Large intestine (tissue), 3 donors: Measurements from ENCODE around the gene TNFRSF18. TPM values are rescaled to one million over a fixed set of nuclear protein-coding genes. Genes with fewer than 3 reads are reported as not detected.

Experiments used
- DNase-seq, 2 donors: peaks; one replicate each; pipeline versions ENCODE4 v3.0.0 to v3.0.0-alpha.2; 2013
- H3K27ac ChIP-seq: one replicate; pipeline ENCODE4 v1.5.1; 2013; ENCODE audit warnings: low read length
- H3K27me3 ChIP-seq: 2 replicates; pipeline ENCODE4 v1.6.1; 2013; ENCODE audit warnings: low read length; ENCODE audit not compliant: control insufficient read depth, insufficient read depth
- H3K36me3 ChIP-seq: 2 replicates; pipeline ENCODE4 v1.6.1; 2013; ENCODE audit warnings: low read length; ENCODE audit not compliant: control insufficient read depth, insufficient read depth
- H3K4me1 ChIP-seq: one replicate; pipeline ENCODE4 v1.6.1; 2013; ENCODE audit warnings: low read length; ENCODE audit not compliant: control insufficient read depth, insufficient read depth
- H3K4me3 ChIP-seq: one replicate; pipeline ENCODE4 v1.5.1; 2013; ENCODE audit warnings: low read length
- H3K9me3 ChIP-seq: one replicate; pipeline ENCODE4 v1.6.1; 2013; ENCODE audit warnings: mild to moderate bottlenecking, low read depth, low read length, moderate library complexity; ENCODE audit not compliant: control insufficient read depth
- WGBS: methylation state at CpG from one replicate; pipeline ENCODE4 v1.1.5; 2013; ENCODE audit warnings: low lambda C conversion rate; ENCODE audit not compliant: insufficient coverage; 5-methylcytosine and 5-hydroxymethylcytosine counted together
- polyA plus RNA-seq: library from polyadenylated mRNA; unstranded; fragments of 120-200 nt; gene quantifications from one replicate; pipeline ENCODE4 v1.2.1, GENCODE V29; 2013

TNFRSF18 gene
- polyA plus RNA-seq, 1 donor = 0.49 TPM

DNA sequence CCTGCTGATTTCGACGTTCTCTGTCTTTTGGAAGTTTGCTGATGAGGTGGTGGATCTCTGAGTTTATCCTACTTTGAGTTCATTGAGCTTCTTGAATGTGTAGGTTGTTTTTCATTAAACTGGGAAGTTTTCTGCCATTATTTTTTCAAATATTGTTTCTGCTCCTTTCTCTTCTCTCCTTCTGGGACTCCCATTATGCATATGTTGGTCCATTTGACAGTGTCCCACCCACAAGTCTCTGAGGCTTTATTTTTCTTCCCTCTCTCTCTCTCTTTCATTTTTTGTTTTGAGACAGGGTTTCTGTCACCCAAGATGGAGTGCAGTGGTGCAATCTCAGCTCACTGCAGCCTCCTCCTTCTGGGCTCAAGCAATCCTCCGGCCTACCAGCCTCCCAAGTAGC, 11.7 kb downstream of the TNFRSF18 start:
- H3K27me3 ChIP-seq = peaks cover 10% of the 10 kb centered on the region
- no CpG with 5 or more reads among the region's 3 CpGs for WGBS
- no peaks in the 10 kb centered on the region for H3K36me3 ChIP-seq
- H3K9me3 ChIP-seq = no peaks in the 10 kb centered on the region
- H3K27ac ChIP-seq = no peak overlapping the region
- H3K4me3 ChIP-seq = no peak overlapping the region
- DNase-seq = no peak
- no peaks in the 10 kb centered on the region for H3K4me1 ChIP-seq

DNA sequence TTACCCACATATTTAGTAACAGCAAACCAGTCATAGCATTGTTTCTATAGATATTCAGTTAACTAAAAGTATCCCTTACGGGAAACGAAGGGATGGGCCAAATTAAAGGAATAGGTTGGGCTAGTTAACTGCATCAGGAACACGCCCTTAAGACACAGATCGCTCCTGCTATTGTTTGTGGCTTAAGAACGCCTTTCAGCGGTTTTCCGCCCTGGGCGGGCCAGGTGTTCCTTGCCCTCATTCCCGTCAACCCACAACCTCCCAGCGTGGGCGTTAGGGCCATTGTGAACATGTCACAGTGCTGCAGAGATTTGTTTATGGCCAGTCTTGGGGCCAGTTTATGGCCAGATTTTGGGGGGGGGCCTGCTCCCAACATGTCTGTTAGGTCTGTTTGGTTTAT, 14.7 kb downstream of the TNFRSF18 start:
- no peak overlapping the region for H3K4me3 ChIP-seq
- no peaks in the 10 kb centered on the region for H3K27me3 ChIP-seq
- no peaks in the 10 kb centered on the region for H3K36me3 ChIP-seq
- no peak for DNase-seq
- H3K27ac ChIP-seq = no peak overlapping the region
- no peaks in the 10 kb centered on the region for H3K9me3 ChIP-seq
- WGBS = no CpG with 5 or more reads among the region's 11 CpGs
- no peaks in the 10 kb centered on the region for H3K4me1 ChIP-seq

DNA sequence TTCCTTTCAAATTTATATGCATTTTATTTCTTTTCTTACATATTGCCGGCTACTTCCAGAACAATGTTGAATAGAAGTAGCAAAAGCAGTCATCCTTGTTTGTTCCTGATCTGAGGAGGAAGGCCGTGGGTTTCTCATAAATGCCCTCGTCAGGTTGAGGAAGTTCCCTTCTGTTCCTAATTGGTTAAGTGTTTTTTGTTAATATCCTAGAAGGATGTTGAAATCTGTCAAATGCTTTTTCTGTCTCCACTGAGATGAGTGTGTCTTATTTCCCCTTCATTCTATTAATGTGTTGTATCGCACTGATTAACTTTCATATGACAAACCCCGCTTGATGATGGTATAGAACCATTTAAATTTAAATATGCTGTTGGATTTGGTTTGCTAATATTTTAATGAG, 17.3 kb downstream of the TNFRSF18 start:
- no peaks in the 10 kb centered on the region for H3K4me1 ChIP-seq
- H3K9me3 ChIP-seq = peaks cover 4% of the 10 kb centered on the region
- H3K4me3 ChIP-seq = no peak overlapping the region
- no peaks in the 10 kb centered on the region for H3K27me3 ChIP-seq
- H3K36me3 ChIP-seq = no peaks in the 10 kb centered on the region
- 87% methylated on average over 3 of the region's 5 CpGs for WGBS
- no peak for DNase-seq
- H3K27ac ChIP-seq = no peak overlapping the region

DNA sequence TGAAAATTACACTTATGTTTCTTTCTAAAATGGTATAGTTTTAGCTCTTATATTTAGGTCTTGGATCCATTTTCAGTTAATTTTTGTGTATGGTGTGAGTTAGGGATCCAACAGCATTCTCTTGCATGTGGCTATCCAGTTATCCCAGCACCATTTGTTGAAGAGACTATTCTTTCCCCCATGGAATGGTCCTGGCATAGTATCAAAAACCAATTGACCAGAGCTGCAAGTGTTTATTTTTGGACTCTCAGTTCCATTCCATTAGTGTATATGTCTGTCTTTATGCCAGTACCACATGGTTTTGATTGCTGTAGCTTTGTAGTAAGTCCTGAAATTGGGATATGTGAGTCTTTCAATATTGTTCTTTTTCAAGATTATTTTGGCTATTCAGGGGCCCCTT, 18.5 kb downstream of the TNFRSF18 start:
- no peak overlapping the region for H3K27ac ChIP-seq
- H3K36me3 ChIP-seq = no peaks in the 10 kb centered on the region
- H3K9me3 ChIP-seq = peaks cover 4% of the 10 kb centered on the region
- no peaks in the 10 kb centered on the region for H3K4me1 ChIP-seq
- DNase-seq = no peak
- no peak overlapping the region for H3K4me3 ChIP-seq
- H3K27me3 ChIP-seq = no peaks in the 10 kb centered on the region

DNA sequence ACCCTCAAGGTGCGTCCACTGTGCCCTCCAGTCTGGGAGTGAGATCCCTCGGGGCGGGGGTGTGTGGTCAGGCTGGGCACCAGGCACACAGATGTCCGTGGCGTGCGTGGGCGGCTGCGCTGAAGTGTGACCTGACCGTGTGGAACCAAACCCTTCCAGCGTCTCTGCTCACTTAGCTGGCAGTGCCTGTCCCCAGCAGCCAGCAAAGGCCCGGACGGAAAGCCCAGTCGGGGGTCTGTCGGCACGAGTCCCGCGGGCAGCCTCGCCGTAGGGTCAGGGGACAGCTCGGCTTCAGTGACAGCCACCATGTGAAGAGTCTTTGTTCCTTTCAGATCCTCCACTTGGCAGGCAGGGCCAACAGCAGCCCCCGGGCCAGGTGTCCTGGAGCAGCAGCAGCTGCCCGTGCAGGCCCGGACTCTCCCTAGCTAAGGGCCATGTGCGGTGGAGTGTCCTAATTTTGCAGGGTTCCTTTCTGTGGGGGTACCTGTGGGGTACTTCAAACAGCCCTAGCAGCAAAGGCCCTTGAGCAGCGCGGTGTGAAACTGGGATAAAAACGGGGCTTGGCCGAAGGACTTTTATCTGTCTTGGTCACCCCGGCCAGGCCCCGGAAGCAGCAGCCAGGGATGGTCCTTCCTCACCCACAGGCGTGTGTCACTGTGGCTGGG, 21.2 kb downstream of the TNFRSF18 start:
- H3K4me3 ChIP-seq = no peak overlapping the region
- WGBS = no CpG with 5 or more reads among the region's 31 CpGs
- DNase-seq = no peak
- H3K27me3 ChIP-seq = no peaks in the 10 kb centered on the region
- H3K9me3 ChIP-seq = peaks cover 4% of the 10 kb centered on the region
- H3K36me3 ChIP-seq = no peaks in the 10 kb centered on the region
- no peak overlapping the region for H3K27ac ChIP-seq
- no peaks in the 10 kb centered on the region for H3K4me1 ChIP-seq

DNA sequence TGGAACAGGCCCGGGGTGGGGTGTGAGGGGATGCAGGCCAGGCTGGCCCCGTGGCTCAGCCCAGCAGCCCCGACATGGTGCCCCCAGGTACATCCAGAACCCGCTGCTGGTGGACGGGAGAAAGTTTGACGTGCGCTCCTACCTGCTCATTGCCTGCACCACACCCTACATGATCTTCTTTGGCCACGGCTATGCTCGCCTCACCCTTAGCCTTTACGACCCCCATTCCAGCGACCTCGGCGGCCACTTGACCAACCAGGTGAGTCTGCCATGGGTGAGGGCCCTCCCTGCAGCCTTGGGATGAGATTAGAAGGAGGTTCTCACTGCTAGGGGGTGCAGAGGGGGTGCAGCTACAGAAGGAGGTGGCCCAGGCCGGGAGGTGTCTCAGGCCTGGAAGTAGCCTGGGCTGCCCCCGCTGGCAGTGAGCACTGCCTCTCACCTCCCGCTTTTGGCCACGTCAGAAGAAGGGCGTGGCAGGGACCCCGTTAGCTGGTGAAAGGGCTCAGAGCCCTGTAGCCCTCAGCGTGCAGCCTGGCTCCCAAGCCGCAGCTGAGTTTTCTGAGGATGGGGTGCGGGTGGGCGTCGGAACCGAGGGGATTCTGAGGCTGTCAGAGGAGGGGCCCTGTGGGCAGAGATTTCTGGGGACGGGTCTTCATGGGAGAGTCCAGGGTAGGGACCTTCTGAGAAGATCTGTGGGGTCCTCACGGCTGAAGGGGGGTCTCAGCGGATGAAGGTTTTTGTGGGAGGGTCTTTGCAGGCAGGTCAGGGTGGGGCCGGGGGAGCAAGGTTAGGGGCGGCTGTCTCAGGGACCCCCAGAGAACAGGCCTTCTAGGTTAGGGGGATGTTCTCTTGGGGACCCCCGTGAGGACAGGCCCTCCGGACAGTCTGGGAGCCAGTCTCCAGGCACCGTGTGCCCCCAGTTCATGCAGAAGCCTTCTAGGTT, 22.3 kb downstream of the TNFRSF18 start:
- H3K36me3 ChIP-seq = no peaks in the 10 kb centered on the region
- peaks cover 4% of the 10 kb centered on the region for H3K9me3 ChIP-seq
- H3K4me3 ChIP-seq = no peak overlapping the region
- no CpG with 5 or more reads among the region's 33 CpGs for WGBS
- H3K27ac ChIP-seq = no peak overlapping the region
- no peak for DNase-seq
- no peaks in the 10 kb centered on the region for H3K27me3 ChIP-seq
- H3K4me1 ChIP-seq = no peaks in the 10 kb centered on the region

DNA sequence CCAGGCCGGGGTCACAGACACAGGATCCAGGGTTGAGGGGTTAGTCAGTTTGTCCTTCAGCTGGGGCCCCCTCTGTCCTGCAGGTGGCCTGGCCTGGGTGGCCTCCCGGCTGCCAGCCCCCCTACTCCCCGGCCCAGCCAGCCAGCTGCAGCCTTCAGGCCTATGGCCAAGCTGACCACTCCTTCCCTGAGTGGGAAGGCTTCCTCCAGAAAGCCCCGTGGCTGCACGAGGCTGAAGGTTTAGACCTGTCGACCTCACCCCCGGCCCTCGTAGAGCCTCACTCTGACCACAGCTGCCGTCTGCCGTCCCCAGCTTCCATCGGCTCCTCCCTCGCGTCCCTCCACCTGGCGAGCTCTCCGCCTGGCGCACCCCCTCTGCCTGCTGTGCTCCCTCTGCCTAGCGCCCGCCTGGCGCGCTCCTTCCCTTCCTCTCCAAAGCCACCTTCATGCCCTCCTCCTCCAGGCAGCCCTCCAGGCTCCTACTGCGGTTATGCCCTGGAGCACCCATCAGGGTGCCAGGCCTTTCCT, 23.1 kb downstream of the TNFRSF18 start:
- no CpG with 5 or more reads among the region's 21 CpGs for WGBS
- Histone ChIP-seq H3K27me3 (no peaks in the 10 kb centered on the region), H3K4me3 (no peak overlapping the region), H3K36me3 (no peaks in the 10 kb centered on the region), H3K4me1 (no peaks in the 10 kb centered on the region), H3K9me3 (peaks cover 4% of the 10 kb centered on the region), H3K27ac (no peak overlapping the region)
- no peak for DNase-seq

DNA sequence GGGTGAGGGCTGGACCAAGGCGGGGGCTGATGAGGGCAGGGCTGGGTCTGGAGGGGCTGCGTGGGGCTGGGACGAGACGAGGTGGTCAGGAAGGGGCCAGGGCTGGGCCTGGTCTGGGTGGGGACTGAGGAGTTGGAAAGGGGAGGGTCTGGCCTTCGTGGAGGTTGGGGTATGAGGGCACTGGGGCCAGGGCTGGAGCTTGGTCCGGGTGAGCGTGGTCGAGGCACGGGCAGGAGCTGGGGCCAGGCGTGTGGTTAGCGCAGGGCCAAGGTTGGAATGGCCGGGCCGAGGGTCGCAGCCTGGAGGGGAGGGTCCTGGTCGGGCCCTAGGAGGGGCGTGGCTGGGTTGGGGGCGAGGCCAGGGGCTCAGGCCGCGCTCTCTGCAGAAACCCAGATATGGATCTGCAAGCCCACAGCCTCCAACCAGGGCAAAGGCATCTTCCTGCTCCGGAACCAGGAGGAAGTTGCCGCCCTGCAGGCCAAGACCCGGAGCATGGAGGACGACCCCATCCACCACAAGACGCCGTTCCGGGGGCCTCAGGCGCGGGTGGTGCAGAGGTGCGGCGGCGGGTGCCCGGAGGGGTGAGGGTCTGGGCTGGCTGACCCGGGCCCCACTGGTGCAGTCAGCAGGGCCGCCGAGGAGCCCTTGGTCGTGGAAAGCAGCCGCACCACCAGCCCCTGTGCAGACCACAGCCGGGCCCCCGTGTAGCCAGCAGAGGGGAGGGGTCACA, 23.7 kb downstream of the TNFRSF18 start:
- Histone ChIP-seq H3K4me3 (no peak overlapping the region), H3K36me3 (no peaks in the 10 kb centered on the region), H3K27ac (no peak overlapping the region), H3K9me3 (peaks cover 4% of the 10 kb centered on the region), H3K4me1 (no peaks in the 10 kb centered on the region), H3K27me3 (no peaks in the 10 kb centered on the region)
- no peak for DNase-seq
- no CpG with 5 or more reads among the region's 39 CpGs for WGBS

DNA sequence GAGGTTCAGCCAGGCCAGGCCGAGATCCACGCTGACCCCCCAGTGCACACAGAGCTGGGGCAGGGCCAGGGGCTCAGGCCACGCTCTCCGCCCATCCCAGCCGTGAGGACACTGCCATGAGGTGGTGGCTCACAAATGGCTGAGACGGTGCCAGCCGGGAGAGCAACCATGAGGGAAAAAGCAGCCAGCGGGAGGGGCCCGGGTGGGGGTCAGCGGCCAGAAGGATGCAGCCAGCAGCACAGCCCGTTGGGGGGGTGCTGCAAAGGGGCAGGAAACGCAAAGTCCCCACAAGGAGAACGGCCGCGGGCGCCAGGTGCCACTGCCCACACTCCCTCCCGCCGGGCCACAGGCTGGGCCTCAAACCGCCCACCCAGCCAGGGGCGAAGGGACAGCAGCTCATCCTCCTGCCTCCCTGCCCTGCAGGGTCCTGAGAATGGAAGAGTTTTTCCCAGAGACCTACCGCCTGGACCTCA, 24.4 kb downstream of the TNFRSF18 start:
- no peaks in the 10 kb centered on the region for H3K4me1 ChIP-seq
- DNase-seq = no peak
- H3K27ac ChIP-seq = no peak overlapping the region

More for the DNA sequence above, 24.4 kb downstream of the TNFRSF18 start:
- no CpG with 5 or more reads among the region's 21 CpGs for WGBS
- Histone ChIP-seq H3K4me3 (no peak overlapping the region), H3K9me3 (peaks cover 4% of the 10 kb centered on the region), H3K36me3 (no peaks in the 10 kb centered on the region), H3K27me3 (no peaks in the 10 kb centered on the region)
